COLO668 (cell line): ENCODE measurements around the gene TCF15.

Experiments
- DNase-seq: peaks from one replicate; lab custom pipeline; 2025; ENCODE audit not compliant: unreplicated experiment; lab: John Stamatoyannopoulos, UW

The TCF15 gene

DNA sequence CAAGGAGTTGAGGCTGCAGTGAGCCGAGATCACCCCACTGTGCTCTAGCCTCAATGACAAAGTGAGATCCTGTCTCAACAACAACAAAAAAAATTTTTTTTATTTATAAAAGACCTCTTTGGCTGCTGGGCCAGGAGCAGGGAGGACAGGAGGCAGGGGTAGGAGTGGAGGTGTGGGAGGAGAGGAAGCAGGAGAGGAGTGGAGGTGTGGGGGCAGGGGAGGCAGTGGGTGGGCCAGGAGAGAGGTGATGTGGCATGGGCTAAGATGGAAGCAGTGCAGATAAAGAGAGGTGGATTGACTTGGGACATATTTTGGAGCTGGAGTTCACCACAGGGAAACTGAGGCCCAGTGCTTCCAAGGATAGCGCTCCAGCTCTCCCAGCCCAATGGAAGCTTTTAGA lies 53.1 kb downstream of the TCF15 start:
- no peak for DNase-seq

DNA sequence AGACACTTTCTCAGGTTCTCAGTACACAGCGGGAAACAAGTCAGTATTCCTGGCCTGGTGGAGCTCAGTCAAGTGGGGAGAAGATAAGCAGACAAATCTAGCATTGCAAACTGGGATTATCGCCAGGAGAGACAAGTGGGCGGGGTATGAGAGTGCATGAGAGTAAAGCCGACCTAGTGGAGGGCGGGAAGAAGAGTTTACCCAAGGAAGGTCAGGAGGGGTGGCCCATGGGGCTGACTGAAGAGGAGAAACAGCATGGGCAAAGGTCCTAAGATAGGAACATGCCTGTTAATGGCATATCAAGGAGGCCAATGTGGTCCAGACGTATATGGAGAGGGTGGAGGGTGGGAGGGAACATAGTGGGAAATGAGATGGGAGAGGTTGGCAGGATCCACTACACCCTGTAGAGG lies 54.1 kb downstream of the TCF15 start:
- DNase-seq, result no peak
